NCI-H446 treated with DMSO at 0.1 percent for 48 hours (cell line): Measurements from ENCODE around the gene ABHD12.

Experiments used
- DNase-seq: peaks from one replicate; lab custom pipeline; 2025; lab: John Stamatoyannopoulos, UW

Gene ABHD12

GRCh38 chr20:25289886-25290597 is 100.6 kb downstream of the ABHD12 start:
- no peak for DNase-seq

GRCh38 chr20:25288291-25289181 is 102.1 kb downstream of the ABHD12 start:
- DNase-seq = no peak

GRCh38 chr20:25287631-25288290 is 102.9 kb downstream of the ABHD12 start:
- DNase-seq = no peak

- DNase-seq = no peak
Measured at GRCh38 chr20:25286917-25287316, 103.7 kb downstream of the ABHD12 start.

- no peak for DNase-seq
Measured at GRCh38 chr20:25285856-25286798, 104.5 kb downstream of the ABHD12 start.

- DNase-seq = no peak
Measured at GRCh38 chr20:25285091-25285647, 105.5 kb downstream of the ABHD12 start.

GRCh38 chr20:25284131-25284601 is 106.5 kb downstream of the ABHD12 start:
- DNase-seq = no peak

- DNase-seq = no peak
Measured at GRCh38 chr20:25283221-25283951, 107.2 kb downstream of the ABHD12 start.

GRCh38 chr20:25282796-25283195 is 107.8 kb downstream of the ABHD12 start:
- DNase-seq = no peak

GRCh38 chr20:25282034-25282781 is 108.4 kb downstream of the ABHD12 start:
- DNase-seq = no peak

- DNase-seq = no peak
Measured at GRCh38 chr20:25281541-25281991, 109.1 kb downstream of the ABHD12 start.

- DNase-seq = no peak
Measured at GRCh38 chr20:25280574-25281535, 109.8 kb downstream of the ABHD12 start.

GRCh38 chr20:25280051-25280573 is 110.5 kb downstream of the ABHD12 start:
- DNase-seq = no peak

- no peak for DNase-seq
Measured at GRCh38 chr20:25279403-25279802, 111.2 kb downstream of the ABHD12 start.

GRCh38 chr20:25278636-25279361 is 111.8 kb downstream of the ABHD12 start:
- DNase-seq = no peak

- DNase-seq = no peak
Measured at GRCh38 chr20:25277941-25278521, 112.6 kb downstream of the ABHD12 start.
